ENCODE data around the gene FHAD1.

DNA sequence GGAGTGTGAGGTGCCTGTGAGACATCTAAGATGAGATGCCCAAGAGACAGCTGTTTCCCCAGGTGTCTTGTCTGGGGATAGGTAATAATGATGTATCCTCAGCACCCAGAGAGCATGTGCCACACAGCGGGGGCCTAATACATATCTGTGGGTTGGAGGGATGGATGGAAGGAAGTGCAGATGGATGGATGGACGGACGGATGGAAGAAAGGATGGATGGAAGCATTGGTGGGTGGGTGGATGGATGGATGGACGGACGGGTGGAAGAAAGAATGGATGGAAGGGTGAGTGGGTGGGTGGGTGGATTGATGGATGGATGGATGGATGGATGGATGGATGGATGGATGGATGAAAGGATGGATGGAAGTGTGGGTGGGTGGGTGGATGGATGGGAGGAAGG, 84.2 kb downstream of the FHAD1 start:
- TF ChIP-seq, protein P1, sequence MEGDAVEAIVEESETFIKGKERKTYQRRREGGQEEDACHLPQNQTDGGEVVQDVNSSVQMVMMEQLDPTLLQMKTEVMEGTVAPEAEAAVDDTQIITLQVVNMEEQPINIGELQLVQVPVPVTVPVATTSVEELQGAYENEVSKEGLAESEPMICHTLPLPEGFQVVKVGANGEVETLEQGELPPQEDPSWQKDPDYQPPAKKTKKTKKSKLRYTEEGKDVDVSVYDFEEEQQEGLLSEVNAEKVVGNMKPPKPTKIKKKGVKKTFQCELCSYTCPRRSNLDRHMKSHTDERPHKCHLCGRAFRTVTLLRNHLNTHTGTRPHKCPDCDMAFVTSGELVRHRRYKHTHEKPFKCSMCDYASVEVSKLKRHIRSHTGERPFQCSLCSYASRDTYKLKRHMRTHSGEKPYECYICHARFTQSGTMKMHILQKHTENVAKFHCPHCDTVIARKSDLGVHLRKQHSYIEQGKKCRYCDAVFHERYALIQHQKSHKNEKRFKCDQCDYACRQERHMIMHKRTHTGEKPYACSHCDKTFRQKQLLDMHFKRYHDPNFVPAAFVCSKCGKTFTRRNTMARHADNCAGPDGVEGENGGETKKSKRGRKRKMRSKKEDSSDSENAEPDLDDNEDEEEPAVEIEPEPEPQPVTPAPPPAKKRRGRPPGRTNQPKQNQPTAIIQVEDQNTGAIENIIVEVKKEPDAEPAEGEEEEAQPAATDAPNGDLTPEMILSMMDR (IDR thresholded peaks at IDR 0.05) = no peak
- no peak for TF ChIP-seq POLR2A (IDR thresholded peaks at IDR 0.05)

Measured in right lobe of liver (tissue), 4 donors.